Upper lobe of left lung (tissue), 6 donors: ENCODE results near the gene SRSF8. TPM values are rescaled to one million over a fixed set of nuclear protein-coding genes. Genes with fewer than 3 reads are reported as not detected.

Experiments
- ATAC-seq, 2 donors: fragments of 200-7000 bp; cut with Tn5 transposase; one replicate each; pipeline ENCODE4 v1.9.1; 2022; ENCODE audit warnings: mild to moderate bottlenecking in 2 of 2, moderate library complexity in 2 of 2; ENCODE audit not compliant: low FRiP score in 2 of 2
- DNase-seq, 2 donors: peaks; one replicate each; pipeline ENCODE4 v3.0.0-alpha.2; 2019 to 2020
- H3K27ac ChIP-seq, 4 donors: fragments of 200-600 bp; sonication (generic); one replicate each; pipeline ENCODE4 v1.5.1; 2016 to 2019
- H3K27me3 ChIP-seq, 4 donors: fragments of 200-600 bp; sonication (generic); one replicate each; pipeline ENCODE4 v1.5.1; 2017 to 2019
- H3K36me3 ChIP-seq, 4 donors: fragments of 200-600 bp; sonication (generic); one replicate each; pipeline ENCODE4 v1.5.1; 2016 to 2019
- H3K4me1 ChIP-seq, 4 donors: fragments of 200-600 bp; sonication (generic); one replicate each; pipeline ENCODE4 v1.5.1; 2018 to 2019
- H3K4me3 ChIP-seq, 4 donors: fragments of 200-600 bp; sonication (generic); one replicate each; pipeline ENCODE4 v1.5.1; 2017 to 2019; ENCODE audit warnings: mild to moderate bottlenecking in 2 of 4, moderate library complexity in 1 of 4
- H3K9me3 ChIP-seq, 4 donors: fragments of 200-600 bp; sonication (generic); one replicate each; pipeline ENCODE4 v1.5.1; 2018 to 2019
- EP300 ChIP-seq, 4 donors: sonication (generic); formaldehyde crosslinking; IDR thresholded peaks; one replicate each; pipeline ENCODE4 v1.5.1; 2017; ENCODE audit warnings: antibody characterized with exemption in 4 of 4, control low read depth in 2 of 4
- POLR2A ChIP-seq, 4 donors: fragments of 450-650 bp; IDR thresholded peaks; one replicate each; pipeline ENCODE4 v1.5.1; 2016 to 2017; ENCODE audit warnings: antibody characterized with exemption in 4 of 4, mild to moderate bottlenecking in 2 of 4
- POLR2AphosphoS5 ChIP-seq, 2 donors: sonication (generic); formaldehyde crosslinking; IDR thresholded peaks; one replicate each; pipeline ENCODE4 v1.5.1; 2017; ENCODE audit warnings: antibody characterized with exemption in 2 of 2
- WGBS, 2 donors: methylation state at CpG; one replicate each; pipeline ENCODE4 v1.1.5; 2017 to 2018; 5-methylcytosine and 5-hydroxymethylcytosine counted together
- total RNA-seq, 6 donors: library from RNA; depleted of rRNA in 4 of 6; stranded (reverse); fragments of >200 nt in 4 of 6; gene quantifications; one replicate each; pipeline versions ENCODE4 v1.1.0 to v1.2.1, GENCODE V29; 2016 to 2021
- TF ChIP-seq, protein P1 (sequence below), 6 experiments: fragments of 450-650 bp in 4 of 6; fragments of 200-600 bp in 2 of 6; sonication (generic) in 2 of 6; IDR thresholded peaks; one replicate each; pipeline ENCODE4 v1.5.1; 2016 to 2019; ENCODE audit warnings: antibody characterized with exemption in 6 of 6
- donor health status: DM: no; HTN: no; CAD: no; lungs with moderate emphysema.
- donor health status: DM: no; HTN: yes; CAD: no; lungs with severe emphysema.

SRSF8 gene
- total RNA-seq, 6 donors from 2014 or later: 16.8 to 42.9 (median 35.7) TPM

DNA sequence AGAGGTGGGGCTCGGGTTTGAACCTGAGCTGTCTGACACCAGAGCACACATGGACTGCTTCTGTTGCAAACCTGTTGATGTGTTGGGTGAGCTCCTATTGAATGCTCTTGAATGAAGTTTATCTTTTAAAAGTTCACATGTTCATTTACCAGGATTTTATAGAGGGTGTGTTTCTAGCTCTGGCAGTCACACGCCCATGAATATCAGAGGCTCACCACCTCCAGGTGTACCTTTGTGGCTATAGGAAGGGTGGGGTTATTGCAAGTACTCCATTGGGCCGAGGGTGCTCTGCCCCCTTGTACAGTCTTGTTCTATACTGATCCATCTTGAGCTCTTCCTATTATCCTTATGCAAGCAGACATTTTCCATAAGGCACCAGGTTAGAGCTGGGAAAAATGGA, 32.1 kb downstream of the SRSF8 start:
- peaks cover 3 to 12% (median 6%) of the 10 kb centered on the region in 4 donors for H3K4me1 ChIP-seq
- no peak overlapping the region for H3K4me3 ChIP-seq
- H3K9me3 ChIP-seq: no peaks in the 10 kb centered on the region
- 85 to 95% methylated on average over 3 of the region's 3 CpGs for WGBS, 2 donors
- no peak for DNase-seq
- no peak for ATAC-seq
- H3K27me3 ChIP-seq: no peaks in the 10 kb centered on the region
- TF ChIP-seq POLR2A (IDR thresholded peaks at IDR 0.05) (no peak), POLR2AphosphoS5 (IDR thresholded peaks at IDR 0.05) (no peak), EP300 (IDR thresholded peaks at IDR 0.05) (no peak)
- TF ChIP-seq, protein P1, sequence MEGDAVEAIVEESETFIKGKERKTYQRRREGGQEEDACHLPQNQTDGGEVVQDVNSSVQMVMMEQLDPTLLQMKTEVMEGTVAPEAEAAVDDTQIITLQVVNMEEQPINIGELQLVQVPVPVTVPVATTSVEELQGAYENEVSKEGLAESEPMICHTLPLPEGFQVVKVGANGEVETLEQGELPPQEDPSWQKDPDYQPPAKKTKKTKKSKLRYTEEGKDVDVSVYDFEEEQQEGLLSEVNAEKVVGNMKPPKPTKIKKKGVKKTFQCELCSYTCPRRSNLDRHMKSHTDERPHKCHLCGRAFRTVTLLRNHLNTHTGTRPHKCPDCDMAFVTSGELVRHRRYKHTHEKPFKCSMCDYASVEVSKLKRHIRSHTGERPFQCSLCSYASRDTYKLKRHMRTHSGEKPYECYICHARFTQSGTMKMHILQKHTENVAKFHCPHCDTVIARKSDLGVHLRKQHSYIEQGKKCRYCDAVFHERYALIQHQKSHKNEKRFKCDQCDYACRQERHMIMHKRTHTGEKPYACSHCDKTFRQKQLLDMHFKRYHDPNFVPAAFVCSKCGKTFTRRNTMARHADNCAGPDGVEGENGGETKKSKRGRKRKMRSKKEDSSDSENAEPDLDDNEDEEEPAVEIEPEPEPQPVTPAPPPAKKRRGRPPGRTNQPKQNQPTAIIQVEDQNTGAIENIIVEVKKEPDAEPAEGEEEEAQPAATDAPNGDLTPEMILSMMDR (IDR thresholded peaks at IDR 0.05): no peak
- H3K27ac ChIP-seq: no peak overlapping the region
- no peaks in the 10 kb centered on the region for H3K36me3 ChIP-seq

DNA sequence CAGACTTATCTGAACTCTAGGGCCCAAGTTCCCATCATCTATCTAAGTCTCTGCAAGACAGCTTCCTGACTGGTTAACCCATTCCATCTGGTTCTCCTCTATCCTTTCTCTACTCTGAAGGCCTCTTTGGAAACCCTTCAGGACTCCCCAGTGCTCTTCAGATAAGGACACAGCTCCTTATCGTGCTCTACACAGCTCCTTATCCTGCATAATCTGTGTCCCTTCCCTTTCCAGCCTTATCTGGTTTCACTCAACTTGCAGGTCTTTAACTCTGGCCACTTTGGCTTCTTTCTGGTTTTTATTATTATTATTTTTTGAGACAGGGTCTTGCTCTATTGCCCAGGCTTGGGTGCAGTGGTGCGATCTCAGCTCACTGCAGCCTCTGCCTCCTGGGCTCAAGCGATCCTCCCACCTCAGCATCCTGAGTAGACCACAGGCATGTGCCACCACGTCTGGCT, 33.5 kb downstream of the SRSF8 start:
- no peak for ATAC-seq
- H3K27ac ChIP-seq: no peak overlapping the region
- peaks cover 3 to 6% (median 6%) of the 10 kb centered on the region in 4 donors for H3K4me1 ChIP-seq
- DNase-seq: no peak
- WGBS, 2 donors: 80 to 85% methylated on average over 4 of the region's 4 CpGs
- no peaks in the 10 kb centered on the region for H3K36me3 ChIP-seq
- no peaks in the 10 kb centered on the region for H3K27me3 ChIP-seq
- TF ChIP-seq, protein P1 (IDR thresholded peaks at IDR 0.05): no peak
- TF ChIP-seq POLR2AphosphoS5 (IDR thresholded peaks at IDR 0.05): no peak
- TF ChIP-seq POLR2A (IDR thresholded peaks at IDR 0.05): no peak
- no peak for TF ChIP-seq EP300 (IDR thresholded peaks at IDR 0.05)
- no peaks in the 10 kb centered on the region for H3K9me3 ChIP-seq
- H3K4me3 ChIP-seq: no peak overlapping the region

DNA sequence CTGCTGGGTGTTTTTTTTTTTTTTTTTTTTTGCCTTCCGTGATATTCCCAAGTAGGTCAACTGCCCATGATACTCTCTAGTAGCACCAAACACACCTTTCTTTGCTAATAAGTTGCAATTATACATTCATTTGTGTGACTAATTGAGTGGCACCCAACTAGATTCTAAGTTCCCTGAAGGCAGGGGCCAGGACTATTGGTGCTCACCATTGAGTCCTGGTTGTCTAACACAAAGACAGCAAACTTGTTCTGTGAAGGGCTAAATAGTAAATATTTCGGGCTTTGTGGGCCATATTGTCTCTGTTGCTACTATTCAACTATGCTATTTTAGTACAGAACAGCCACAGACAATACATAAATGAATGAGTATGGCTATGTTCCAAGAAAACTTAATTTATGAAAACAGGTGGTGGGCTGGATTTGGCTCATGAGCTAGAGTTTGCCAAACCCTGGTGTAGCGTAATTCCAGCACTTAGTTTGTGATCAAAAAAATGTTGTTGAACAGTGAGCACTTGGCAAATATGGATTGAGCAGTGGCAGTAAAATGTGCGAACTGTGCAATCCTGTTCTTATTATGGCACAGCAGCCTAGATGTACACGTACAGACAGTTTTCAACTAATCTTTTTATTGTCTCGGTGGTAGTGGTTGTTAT, 34.3 kb downstream of the SRSF8 start:
- no peaks in the 10 kb centered on the region for H3K9me3 ChIP-seq
- WGBS, 2 donors: 85 to 93% methylated on average over 6 of the region's 6 CpGs

DNA sequence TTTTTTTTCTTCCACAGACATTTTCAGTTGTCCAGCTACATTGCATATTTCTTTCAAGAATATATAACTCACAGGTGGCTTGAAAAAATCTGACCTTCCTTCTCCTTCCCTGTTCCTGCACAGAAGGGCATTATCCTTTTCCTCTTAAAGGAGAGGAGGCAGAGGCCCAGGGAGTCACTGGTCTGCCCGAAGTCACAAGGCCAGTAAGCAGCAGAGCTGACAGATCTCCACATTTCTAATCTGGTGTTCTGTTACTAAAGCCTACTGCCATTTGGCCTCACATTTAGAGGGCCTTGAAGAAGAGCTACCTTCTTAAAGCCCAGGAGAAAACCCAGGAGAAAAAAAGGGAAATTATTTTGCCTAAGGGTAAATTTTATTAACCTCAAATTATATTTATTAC, 35.2 kb downstream of the SRSF8 start:
- 90 to 100% methylated on average over 1 of the region's 1 CpG for WGBS, 2 donors
- no peak overlapping the region for H3K27ac ChIP-seq
- no peak for TF ChIP-seq POLR2AphosphoS5 (IDR thresholded peaks at IDR 0.05)
- no peak for TF ChIP-seq POLR2A (IDR thresholded peaks at IDR 0.05)
- no peak for TF ChIP-seq EP300 (IDR thresholded peaks at IDR 0.05)
- TF ChIP-seq, protein P1 (IDR thresholded peaks at IDR 0.05): no peak
- no peak overlapping the region for H3K4me3 ChIP-seq
- no peaks in the 10 kb centered on the region for H3K27me3 ChIP-seq
- peaks cover 0 to 6% (median 1%) of the 10 kb centered on the region in 4 donors for H3K4me1 ChIP-seq
- no peaks in the 10 kb centered on the region for H3K9me3 ChIP-seq
- no peaks in the 10 kb centered on the region for H3K36me3 ChIP-seq
- no peak for DNase-seq
- no peak for ATAC-seq

More for the DNA sequence above, 34.3 kb downstream of the SRSF8 start:
- no peaks in the 10 kb centered on the region for H3K27me3 ChIP-seq
- no peak overlapping the region for H3K27ac ChIP-seq
- H3K4me3 ChIP-seq: no peak overlapping the region
- ATAC-seq (no peak), DNase-seq (no peak)
- H3K4me1 ChIP-seq: peaks cover 0 to 6% (median 6%) of the 10 kb centered on the region in 4 donors
- TF ChIP-seq POLR2A (IDR thresholded peaks at IDR 0.05): no peak
- TF ChIP-seq POLR2AphosphoS5 (IDR thresholded peaks at IDR 0.05): no peak
- TF ChIP-seq, protein P1 (IDR thresholded peaks at IDR 0.05): no peak
- TF ChIP-seq EP300 (IDR thresholded peaks at IDR 0.05): no peak
- H3K36me3 ChIP-seq: no peaks in the 10 kb centered on the region

DNA sequence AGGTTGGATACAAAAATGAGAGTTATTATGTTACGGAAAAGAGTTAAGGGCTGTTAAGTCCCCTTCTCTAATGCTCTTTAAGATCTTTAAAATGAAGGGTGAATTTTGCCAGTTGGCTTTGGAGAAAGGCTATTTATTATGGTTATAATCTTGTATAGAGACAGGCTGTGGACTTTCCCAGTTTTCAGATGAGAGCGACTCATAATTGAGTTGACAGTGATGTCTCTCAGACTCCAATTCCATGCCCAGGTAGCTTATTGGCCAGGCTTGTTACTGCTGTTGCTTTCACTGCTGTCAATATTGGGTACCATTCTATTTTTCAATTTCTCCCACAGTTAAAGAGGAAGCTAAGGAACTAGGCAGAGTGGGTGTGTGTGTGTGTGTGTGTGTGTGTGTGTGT, 36.0 kb downstream of the SRSF8 start:
- no peak for TF ChIP-seq POLR2AphosphoS5 (IDR thresholded peaks at IDR 0.05)
- TF ChIP-seq POLR2A (IDR thresholded peaks at IDR 0.05): no peak
- no peak for TF ChIP-seq EP300 (IDR thresholded peaks at IDR 0.05)
- TF ChIP-seq, protein P1 (IDR thresholded peaks at IDR 0.05): no peak
- DNase-seq: no peak
- H3K9me3 ChIP-seq: no peaks in the 10 kb centered on the region
- ATAC-seq: no peak
- WGBS, 2 donors: 94 to 100% methylated on average over 2 of the region's 2 CpGs
- no peaks in the 10 kb centered on the region for H3K36me3 ChIP-seq
- H3K27me3 ChIP-seq: no peaks in the 10 kb centered on the region
- H3K27ac ChIP-seq: no peak overlapping the region
- no peak overlapping the region for H3K4me3 ChIP-seq
- H3K4me1 ChIP-seq: peaks cover 3 to 10% (median 5%) of the 10 kb centered on the region in 4 donors
